Measurements from ENCODE around the gene TARS1. TPM values are rescaled to one million over a fixed set of nuclear protein-coding genes. Genes with fewer than 3 reads are reported as not detected.
A peak's percentile ranks its signal among the peaks of the same experiment; 100 is the strongest.

TARS1 gene
- total RNA-seq, 2 experiments from 2014 or later, result 101 to 105 TPM

- Histone ChIP-seq H3K4me1 (ENCODE audit: insufficient read depth, low read length, poor library complexity, severe bottlenecking) (peaks cover 14% of the 10 kb centered on the region), H3K4me2 (ENCODE audit: low read length) (no peak overlapping the region), H3K79me2 (ENCODE audit: insufficient read depth, low read depth, low read length) (no peaks in the 10 kb centered on the region), H3K36me3 (ENCODE audit: insufficient read depth, low read length) (no peaks in the 10 kb centered on the region), H3K27ac (ENCODE audit: low read depth, low read length, poor library complexity, severe bottlenecking) (no peak overlapping the region), H2AFZ (ENCODE audit: low read length) (peak overlapping the region; percentile 39; the same call in 1 of the 2 replicates), H3K9me3 (ENCODE audit: low read length) (no peaks in the 10 kb centered on the region), H3K4me3 (ENCODE audit: low read depth, low read length, poor library complexity, severe bottlenecking) (no peak overlapping the region), H4K20me1 (ENCODE audit: insufficient read depth, low read length) (no peaks in the 10 kb centered on the region), H3K9me2 (ENCODE audit: insufficient read depth, low read length) (no peaks in the 10 kb centered on the region)
- intact Hi-C loops (cut with micrococcal nuclease; ENCODE audit: unreplicated experiment), result no loop called here
- CTCF ChIA-PET (ENCODE audit: unreplicated experiment), result no interaction called here
- peak; percentile 39 for DNase-seq (ENCODE audit: low spot score)
- TF ChIP-seq CTCF (conservative IDR thresholded peaks at IDR 0.05; ENCODE audit: low read length) (no peak), EZH2phosphoT487 (IDR thresholded peaks at IDR 0.05; ENCODE audit: borderline replicate concordance, low read depth, low read length) (no peak)
- BruUV-seq (replicated peaks), result no TSS peak
- POLR2A ChIA-PET, result no interaction called here
These were observed 40.1 kb upstream of the TARS1 start for GRCh38 chr5:33400675-33401074.

GRCh38 chr5:33401482-33402390 is 39.0 kb upstream of the TARS1 start:
- H3K4me2 ChIP-seq (ENCODE audit: low read length), result peak overlapping the region; percentile 54
- H3K4me1 ChIP-seq (ENCODE audit: insufficient read depth, low read length, poor library complexity, severe bottlenecking), result peaks cover 14% of the 10 kb centered on the region
- no peaks in the 10 kb centered on the region for H3K36me3 ChIP-seq (ENCODE audit: insufficient read depth, low read length)
- ChIA-PET CTCF (ENCODE audit: unreplicated experiment) (no interaction called here), POLR2A (no interaction called here)
- H3K4me3 ChIP-seq (ENCODE audit: low read depth, low read length, poor library complexity, severe bottlenecking), result peak overlapping the region; percentile 23
- no peaks in the 10 kb centered on the region for H3K79me2 ChIP-seq (ENCODE audit: insufficient read depth, low read depth, low read length)
- BruUV-seq (replicated peaks), result no TSS peak
- peak overlapping the region; percentile 58; the same call in 1 of the 2 replicates for H2AFZ ChIP-seq (ENCODE audit: low read length)
- no peak for TF ChIP-seq EZH2phosphoT487 (IDR thresholded peaks at IDR 0.05; ENCODE audit: borderline replicate concordance, low read depth, low read length)
- TF ChIP-seq CTCF (conservative IDR thresholded peaks at IDR 0.05; ENCODE audit: low read length), result no peak
- no peaks in the 10 kb centered on the region for H4K20me1 ChIP-seq (ENCODE audit: insufficient read depth, low read length)
- no peaks in the 10 kb centered on the region for H3K9me2 ChIP-seq (ENCODE audit: insufficient read depth, low read length)
- no peak overlapping the region for H3K27ac ChIP-seq (ENCODE audit: low read depth, low read length, poor library complexity, severe bottlenecking)
- H3K9me3 ChIP-seq (ENCODE audit: low read length), result no peaks in the 10 kb centered on the region
- DNase-seq (ENCODE audit: low spot score), result no peak
- intact Hi-C loops (cut with micrococcal nuclease; ENCODE audit: unreplicated experiment), result no loop called here

- Histone ChIP-seq H3K9me3 (ENCODE audit: low read length) (no peaks in the 10 kb centered on the region), H3K36me3 (ENCODE audit: insufficient read depth, low read length) (no peaks in the 10 kb centered on the region), H3K4me1 (ENCODE audit: insufficient read depth, low read length, poor library complexity, severe bottlenecking) (peaks cover 14% of the 10 kb centered on the region), H3K27ac (ENCODE audit: low read depth, low read length, poor library complexity, severe bottlenecking) (no peak overlapping the region), H3K4me2 (ENCODE audit: low read length) (no peak overlapping the region), H3K9me2 (ENCODE audit: insufficient read depth, low read length) (no peaks in the 10 kb centered on the region), H2AFZ (ENCODE audit: low read length) (no peak overlapping the region), H3K79me2 (ENCODE audit: insufficient read depth, low read depth, low read length) (no peaks in the 10 kb centered on the region), H4K20me1 (ENCODE audit: insufficient read depth, low read length) (no peaks in the 10 kb centered on the region), H3K4me3 (ENCODE audit: low read depth, low read length, poor library complexity, severe bottlenecking) (no peak overlapping the region)
- BruUV-seq (replicated peaks), result no TSS peak
- no peak for DNase-seq (ENCODE audit: low spot score)
- CTCF ChIA-PET (ENCODE audit: unreplicated experiment), result no interaction called here
- intact Hi-C loops (cut with micrococcal nuclease; ENCODE audit: unreplicated experiment), result no loop called here
- TF ChIP-seq EZH2phosphoT487 (IDR thresholded peaks at IDR 0.05; ENCODE audit: borderline replicate concordance, low read depth, low read length), result no peak
- TF ChIP-seq CTCF (conservative IDR thresholded peaks at IDR 0.05; ENCODE audit: low read length), result no peak
- POLR2A ChIA-PET, result no interaction called here
These were observed 37.6 kb upstream of the TARS1 start for GRCh38 chr5:33403187-33403586.
